ENCODE measurements around the gene PAK4. TPM values are rescaled to one million over a fixed set of nuclear protein-coding genes. Genes with fewer than 3 reads are reported as not detected.

The PAK4 gene
- total and polyA plus RNA-seq, 2 of the 8 experiments (the other 6 are each of a cell fraction or from before 2014, with no cell fraction given): 50.7 to 64.4 TPM

- no peak overlapping the region for H3K4me2 ChIP-seq (ENCODE audit: insufficient read depth in 1 of 2, low read depth in 2 of 2, low read length in 2 of 2)
- no peak overlapping the region for H3K18ac ChIP-seq (ENCODE audit: extremely low read depth, low read length)
- no peak overlapping the region for H3K23ac ChIP-seq (ENCODE audit: insufficient read length)
- H2AK5ac ChIP-seq (ENCODE audit: low read depth, low read length): no peak overlapping the region
- no peak overlapping the region for H2BK12ac ChIP-seq (ENCODE audit: low read depth, low read length)
- no peak overlapping the region for H3K4ac ChIP-seq (replicated peaks; ENCODE audit: insufficient read length, low read depth, low read length)
- H2BK120ac ChIP-seq (replicated peaks; ENCODE audit: low read depth, low read length): no peak overlapping the region
- no peak overlapping the region for H2BK20ac ChIP-seq (ENCODE audit: low read length)
- H2BK15ac ChIP-seq (ENCODE audit: low read length): no peak overlapping the region
- H3K4me3 ChIP-seq (ENCODE audit: extremely low read depth in 1 of 4, insufficient read depth in 2 of 4, low read depth in 3 of 4, low read length in 4 of 4): no peak overlapping the region
- H3K14ac ChIP-seq (ENCODE audit: insufficient read length): no peak overlapping the region
- H4K5ac ChIP-seq (ENCODE audit: insufficient read length, low read depth, low read length): no peak overlapping the region
- no peaks in the 10 kb centered on the region for H3K23me2 ChIP-seq (ENCODE audit: low read depth, low read length)
- POLR2A ChIA-PET (ENCODE audit: partially characterized antibody): interaction anchor here (0.6 to 1.6 kb wide), 2 partner anchors 15 to 118 kb away, joined by 3 to 5 read pairs; no protein-coding TSS in a partner anchor
- no peak overlapping the region for H4K91ac ChIP-seq (replicated peaks; ENCODE audit: insufficient read length, low read length)
- FAIRE-seq (no peak), DNase-seq (ENCODE audit: low read depth in 1 of 2, low spot score in 2 of 2) (no peak)
- H2AFZ ChIP-seq (ENCODE audit: low read length): no peak overlapping the region
- no peak overlapping the region for H3K56ac ChIP-seq (replicated peaks; ENCODE audit: insufficient read length, low read depth, low read length)
- 90% methylated on average over 5 of the region's 5 CpGs; no CpG with 5 or more reads in 1 of the 2 experiments for WGBS, 2 experiments (ENCODE audit: extremely low coverage in 1 of 2, insufficient coverage in 1 of 2, insufficient read length in 1 of 2, insufficient replicate concordance in 2 of 2, low coverage in 1 of 2, low lambda C conversion rate in 2 of 2, missing lambda C conversion rate in 1 of 2)
- no peaks in the 10 kb centered on the region for H3K79me1 ChIP-seq (ENCODE audit: low read depth, low read length)
- no peaks in the 10 kb centered on the region for H4K20me1 ChIP-seq (replicated peaks in 1 of 2; ENCODE audit: control insufficient read depth in 1 of 2, insufficient read depth in 2 of 2, low read length in 2 of 2)
- H2BK5ac ChIP-seq (ENCODE audit: low read depth, low read length): no peak overlapping the region
- no peaks in the 10 kb centered on the region for H3K36me3 ChIP-seq (ENCODE audit: control insufficient read depth in 2 of 4, insufficient read depth in 4 of 4, low read length in 3 of 4)
- H3K9ac ChIP-seq (replicated peaks in 1 of 4; ENCODE audit: extremely low read depth in 1 of 4, low read depth in 3 of 4, low read length in 3 of 4): no peak overlapping the region
- peaks cover 0 to 9% (median 6%) of the 10 kb centered on the region in 4 experiments; a peak in 5 of 7 replicates for H3K27me3 ChIP-seq (replicated peaks in 1 of 4; ENCODE audit: control insufficient read depth in 3 of 4, extremely low read depth in 1 of 4, insufficient read depth in 3 of 4, low read length in 3 of 4)
- H3K79me2 ChIP-seq (ENCODE audit: control insufficient read depth in 1 of 2, insufficient read depth in 2 of 2, low read length in 2 of 2): no peaks in the 10 kb centered on the region
- H3K4me1 ChIP-seq (replicated peaks in 1 of 4; ENCODE audit: control insufficient read depth in 3 of 4, insufficient read depth in 4 of 4, low read length in 3 of 4): no peaks in the 10 kb centered on the region
- H3K27ac ChIP-seq (ENCODE audit: low read depth, low read length): no peak overlapping the region
- no peak overlapping the region for H4K8ac ChIP-seq (ENCODE audit: extremely low read depth, insufficient read depth, low read length)
- CTCF ChIA-PET (ENCODE audit: partially characterized antibody): interaction anchor here (0.5 to 2.2 kb wide), 5 partner anchors 15 to 127 kb away, joined by 3 to 5 read pairs (median 3); no protein-coding TSS in a partner anchor
- H3K9me3 ChIP-seq (ENCODE audit: insufficient read depth in 2 of 2, low read depth in 1 of 2, low read length in 1 of 2): no peaks in the 10 kb centered on the region
- no peak for TF ChIP-seq KDM1A (IDR thresholded peaks at IDR 0.05; ENCODE audit: borderline replicate concordance, low read length)
- no peak for TF ChIP-seq GABPA (IDR thresholded peaks at IDR 0.05; ENCODE audit: borderline replicate concordance, insufficient read depth, low read length)
- no peak for TF ChIP-seq KDM5A (IDR thresholded peaks at IDR 0.05; ENCODE audit: low read length)
- no peak for TF ChIP-seq SIN3A (conservative IDR thresholded peaks at IDR 0.05 in 1 of 2, IDR thresholded peaks at IDR 0.05 in 1 of 2; ENCODE audit: low read depth in 1 of 2, low read length in 2 of 2)
- no peak for TF ChIP-seq SIX5 (IDR thresholded peaks at IDR 0.05; ENCODE audit: low read depth, low read length)
- no peak for TF ChIP-seq TCF12 (IDR thresholded peaks at IDR 0.05; ENCODE audit: low read depth, low read length)
- TF ChIP-seq E2F6 (IDR thresholded peaks at IDR 0.05): no peak
- TF ChIP-seq RXRA (IDR thresholded peaks at IDR 0.05; ENCODE audit: insufficient read depth, low read depth, low read length): no peak
- no peak for TF ChIP-seq POU5F1 (IDR thresholded peaks at IDR 0.05; ENCODE audit: low read depth, low read length)
- TF ChIP-seq, protein P1, sequence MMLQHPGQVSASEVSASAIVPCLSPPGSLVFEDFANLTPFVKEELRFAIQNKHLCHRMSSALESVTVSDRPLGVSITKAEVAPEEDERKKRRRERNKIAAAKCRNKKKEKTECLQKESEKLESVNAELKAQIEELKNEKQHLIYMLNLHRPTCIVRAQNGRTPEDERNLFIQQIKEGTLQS (IDR thresholded peaks at IDR 0.05; ENCODE audit: insufficient read depth, low read depth, low read length): no peak
- no peak for TF ChIP-seq SP1 (IDR thresholded peaks at IDR 0.05; ENCODE audit: low read depth, low read length)
- no peak for TF ChIP-seq BRCA1 (IDR thresholded peaks at IDR 0.05; ENCODE audit: low read depth, low read length)
- no peak for TF ChIP-seq RFX5 (IDR thresholded peaks at IDR 0.05; ENCODE audit: borderline replicate concordance, low read depth, low read length)
These were observed 28.3 kb upstream of the PAK4 start for GRCh38 chr19:39097299-39097698.
